IPS DF 6.9 (cell line): ENCODE data around the gene FAM222B.

Source experiments
- DNase-seq: peaks from one replicate; pipeline ENCODE4 v3.0.0-alpha.2; 2013; ENCODE audit warnings: low read depth, low spot score
- H3K27ac ChIP-seq: one replicate; pipeline ENCODE4 v1.5.1; 2013; ENCODE audit warnings: low read length, control low read depth
- H3K27me3 ChIP-seq: 2 replicates; pipeline ENCODE4 v1.6.1; 2013; ENCODE audit warnings: mild to moderate bottlenecking, low read length; ENCODE audit not compliant: control insufficient read depth, insufficient read depth
- H3K36me3 ChIP-seq: 2 replicates; pipeline ENCODE4 v1.6.1; 2013; ENCODE audit warnings: low read length; ENCODE audit not compliant: control insufficient read depth, insufficient read depth
- H3K4me1 ChIP-seq: 2 replicates; pipeline ENCODE4 v1.6.1; 2013; ENCODE audit warnings: low read length; ENCODE audit not compliant: control insufficient read depth, insufficient read depth
- H3K4me3 ChIP-seq: 2 replicates; pipeline ENCODE4 v1.5.1; 2013; ENCODE audit warnings: mild to moderate bottlenecking, low read length
- H3K9me3 ChIP-seq: 2 replicates; pipeline ENCODE4 v1.6.1; 2013; ENCODE audit warnings: low read length, inconsistent platforms; ENCODE audit not compliant: control insufficient read depth, insufficient read depth
- whole genome bisulfite sequencing: extraction: QIAGEN DNeasy Blood & Tissue Kit; methylation state at CpG from one replicate; pipeline ENCODE4 v1.1.7; 2013; ENCODE audit warnings: mixed read lengths, missing lambda C conversion rate; ENCODE audit not compliant: insufficient read length, insufficient coverage; 5-methylcytosine and 5-hydroxymethylcytosine counted together

FAM222B gene

GRCh38 chr17:28755486-28755885 is 87.1 kb downstream of the FAM222B start:
- H3K4me1 ChIP-seq = no peaks in the 10 kb centered on the region; the same call in none of the 2 replicates
- no peak overlapping the region for H3K4me3 ChIP-seq
- H3K27ac ChIP-seq = no peak overlapping the region
- DNase-seq = no peak
- peaks cover 15% of the 10 kb centered on the region for H3K36me3 ChIP-seq
- WGBS = no CpG with 5 or more reads among the region's 7 CpGs
- no peaks in the 10 kb centered on the region for H3K27me3 ChIP-seq
- H3K9me3 ChIP-seq = no peaks in the 10 kb centered on the region

- Histone ChIP-seq H3K27me3 (no peaks in the 10 kb centered on the region), H3K4me3 (no peak overlapping the region), H3K36me3 (peaks cover 32% of the 10 kb centered on the region), H3K27ac (no peak overlapping the region), H3K4me1 (peaks cover 5% of the 10 kb centered on the region), H3K9me3 (no peaks in the 10 kb centered on the region)
- no peak for DNase-seq
- WGBS = no CpG with 5 or more reads among the region's 10 CpGs
Measured at GRCh38 chr17:28751600-28752366, 90.8 kb downstream of the FAM222B start.

GRCh38 chr17:28750178-28751047 is 92.2 kb downstream of the FAM222B start:
- Histone ChIP-seq H3K27me3 (no peaks in the 10 kb centered on the region), H3K36me3 (peaks cover 35% of the 10 kb centered on the region), H3K4me1 (peaks cover 15% of the 10 kb centered on the region), H3K4me3 (no peak overlapping the region), H3K27ac (no peak overlapping the region), H3K9me3 (no peaks in the 10 kb centered on the region)
- DNase-seq = no peak
- no CpG with 5 or more reads among the region's 20 CpGs for WGBS

DNA sequence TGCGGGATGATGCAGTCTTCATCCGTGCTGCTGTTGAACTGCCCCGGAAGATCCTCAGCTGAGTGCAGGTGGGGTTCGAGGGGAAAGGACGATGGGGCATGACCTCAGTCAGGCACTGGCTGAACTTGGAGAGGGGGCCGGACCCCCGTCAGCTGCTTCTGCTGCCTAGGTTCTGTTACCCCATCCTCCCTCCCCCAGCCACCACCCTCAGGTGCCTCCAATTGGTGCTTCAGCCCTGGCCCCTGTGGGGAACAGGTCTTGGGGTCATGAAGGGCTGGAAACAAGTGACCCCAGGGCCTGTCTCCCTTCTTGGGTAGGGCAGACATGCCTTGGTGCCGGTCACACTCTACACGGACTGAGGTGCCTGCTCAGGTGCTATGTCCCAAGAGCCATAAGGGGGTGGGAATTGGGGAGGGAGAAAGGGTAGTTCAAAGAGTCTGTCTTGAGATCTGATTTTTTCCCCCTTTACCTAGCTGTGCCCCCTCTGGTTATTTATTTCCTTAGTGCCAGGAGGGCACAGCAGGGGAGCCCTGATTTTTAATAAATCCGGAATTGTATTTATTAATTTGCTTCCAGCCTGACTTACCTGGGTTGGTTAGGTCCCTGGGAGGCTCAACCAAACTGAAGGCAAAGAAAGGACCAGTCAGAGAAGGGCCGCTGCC is 92.9 kb downstream of the FAM222B start:
- H3K27me3 ChIP-seq = no peaks in the 10 kb centered on the region
- H3K9me3 ChIP-seq = no peaks in the 10 kb centered on the region
- no CpG with 5 or more reads among the region's 11 CpGs for WGBS
- H3K4me1 ChIP-seq = peaks cover 15% of the 10 kb centered on the region
- peaks cover 35% of the 10 kb centered on the region for H3K36me3 ChIP-seq
- H3K27ac ChIP-seq = no peak overlapping the region
- no peak for DNase-seq
- no peak overlapping the region for H3K4me3 ChIP-seq

- WGBS = no CpG with 5 or more reads among the region's 18 CpGs
- Histone ChIP-seq H3K27ac (no peak overlapping the region), H3K9me3 (no peaks in the 10 kb centered on the region), H3K4me1 (peaks cover 15% of the 10 kb centered on the region), H3K36me3 (peaks cover 35% of the 10 kb centered on the region), H3K27me3 (no peaks in the 10 kb centered on the region), H3K4me3 (no peak overlapping the region)
- DNase-seq = no peak
Measured at GRCh38 chr17:28748852-28749515, 93.6 kb downstream of the FAM222B start.

- DNase-seq = no peak
- no peaks in the 10 kb centered on the region for H3K27me3 ChIP-seq
- no peak overlapping the region for H3K27ac ChIP-seq
- peaks cover 35% of the 10 kb centered on the region for H3K36me3 ChIP-seq
- H3K9me3 ChIP-seq = no peaks in the 10 kb centered on the region
- H3K4me1 ChIP-seq = peaks cover 15% of the 10 kb centered on the region
- H3K4me3 ChIP-seq = no peak overlapping the region
- WGBS = no CpG with 5 or more reads among the region's 18 CpGs
Measured at GRCh38 chr17:28747801-28748750, 94.5 kb downstream of the FAM222B start.

- H3K9me3 ChIP-seq = no peaks in the 10 kb centered on the region
- H3K27ac ChIP-seq = no peak overlapping the region
- peaks cover 35% of the 10 kb centered on the region for H3K36me3 ChIP-seq
- peaks cover 15% of the 10 kb centered on the region for H3K4me1 ChIP-seq
- no peak overlapping the region for H3K4me3 ChIP-seq
- WGBS = no CpG with 5 or more reads among the region's 7 CpGs
- DNase-seq = no peak
- H3K27me3 ChIP-seq = no peaks in the 10 kb centered on the region
Measured at GRCh38 chr17:28747051-28747691, 95.4 kb downstream of the FAM222B start.

DNA sequence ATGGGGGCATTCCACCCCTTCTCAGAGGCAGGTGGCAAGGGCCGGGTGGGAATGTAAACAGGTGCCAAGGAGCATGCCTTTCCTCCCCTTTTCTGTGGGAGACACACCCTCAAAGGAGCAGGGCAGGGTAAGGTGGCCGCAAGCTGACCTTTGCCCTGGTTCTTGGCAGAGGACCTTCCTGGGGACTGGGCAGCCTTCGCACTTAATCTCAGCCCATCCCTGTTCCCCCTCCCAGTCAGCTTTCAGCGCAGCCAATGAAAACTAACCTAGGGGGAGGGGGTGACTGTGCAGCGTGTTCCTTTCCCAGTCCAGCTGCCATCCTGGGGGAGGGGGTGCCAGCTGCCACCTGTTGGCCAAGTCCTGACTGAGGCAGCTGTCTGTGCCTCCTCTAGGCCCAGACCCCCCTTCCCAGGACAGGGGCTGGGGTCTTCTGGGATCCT is 96.0 kb downstream of the FAM222B start:
- H3K4me1 ChIP-seq = peaks cover 15% of the 10 kb centered on the region
- DNase-seq = no peak
- no peak overlapping the region for H3K27ac ChIP-seq
- no peaks in the 10 kb centered on the region for H3K27me3 ChIP-seq
- H3K36me3 ChIP-seq = peaks cover 35% of the 10 kb centered on the region
- H3K4me3 ChIP-seq = no peak overlapping the region
- WGBS = no CpG with 5 or more reads among the region's 5 CpGs
- H3K9me3 ChIP-seq = no peaks in the 10 kb centered on the region

- peaks cover 15% of the 10 kb centered on the region for H3K4me1 ChIP-seq
- no peaks in the 10 kb centered on the region for H3K9me3 ChIP-seq
- peak overlapping the region; percentile 97; the same call in 1 of the 2 replicates for H3K4me3 ChIP-seq
- no peaks in the 10 kb centered on the region for H3K27me3 ChIP-seq
- no peak for DNase-seq
- no peak overlapping the region for H3K27ac ChIP-seq
- H3K36me3 ChIP-seq = peaks cover 35% of the 10 kb centered on the region
- no CpG with 5 or more reads among the region's 4 CpGs for WGBS
Measured at GRCh38 chr17:28745786-28746411, 96.7 kb downstream of the FAM222B start.
